GM20431 (cell line): Measurements from ENCODE around the gene RNPEPL1.

ENCODE experiments used
- in situ Hi-C: fragments of 300-500 bp; cut with MseI, MboI; formaldehyde crosslinking; loops from one replicate; pipeline ENCODE4 v1.15.0; 2020; ENCODE audit warnings: low sequenced_read_pairs; ENCODE audit not compliant: unreplicated experiment

The RNPEPL1 gene, protein sequence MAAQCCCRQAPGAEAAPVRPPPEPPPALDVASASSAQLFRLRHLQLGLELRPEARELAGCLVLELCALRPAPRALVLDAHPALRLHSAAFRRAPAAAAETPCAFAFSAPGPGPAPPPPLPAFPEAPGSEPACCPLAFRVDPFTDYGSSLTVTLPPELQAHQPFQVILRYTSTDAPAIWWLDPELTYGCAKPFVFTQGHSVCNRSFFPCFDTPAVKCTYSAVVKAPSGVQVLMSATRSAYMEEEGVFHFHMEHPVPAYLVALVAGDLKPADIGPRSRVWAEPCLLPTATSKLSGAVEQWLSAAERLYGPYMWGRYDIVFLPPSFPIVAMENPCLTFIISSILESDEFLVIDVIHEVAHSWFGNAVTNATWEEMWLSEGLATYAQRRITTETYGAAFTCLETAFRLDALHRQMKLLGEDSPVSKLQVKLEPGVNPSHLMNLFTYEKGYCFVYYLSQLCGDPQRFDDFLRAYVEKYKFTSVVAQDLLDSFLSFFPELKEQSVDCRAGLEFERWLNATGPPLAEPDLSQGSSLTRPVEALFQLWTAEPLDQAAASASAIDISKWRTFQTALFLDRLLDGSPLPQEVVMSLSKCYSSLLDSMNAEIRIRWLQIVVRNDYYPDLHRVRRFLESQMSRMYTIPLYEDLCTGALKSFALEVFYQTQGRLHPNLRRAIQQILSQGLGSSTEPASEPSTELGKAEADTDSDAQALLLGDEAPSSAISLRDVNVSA

DNA sequence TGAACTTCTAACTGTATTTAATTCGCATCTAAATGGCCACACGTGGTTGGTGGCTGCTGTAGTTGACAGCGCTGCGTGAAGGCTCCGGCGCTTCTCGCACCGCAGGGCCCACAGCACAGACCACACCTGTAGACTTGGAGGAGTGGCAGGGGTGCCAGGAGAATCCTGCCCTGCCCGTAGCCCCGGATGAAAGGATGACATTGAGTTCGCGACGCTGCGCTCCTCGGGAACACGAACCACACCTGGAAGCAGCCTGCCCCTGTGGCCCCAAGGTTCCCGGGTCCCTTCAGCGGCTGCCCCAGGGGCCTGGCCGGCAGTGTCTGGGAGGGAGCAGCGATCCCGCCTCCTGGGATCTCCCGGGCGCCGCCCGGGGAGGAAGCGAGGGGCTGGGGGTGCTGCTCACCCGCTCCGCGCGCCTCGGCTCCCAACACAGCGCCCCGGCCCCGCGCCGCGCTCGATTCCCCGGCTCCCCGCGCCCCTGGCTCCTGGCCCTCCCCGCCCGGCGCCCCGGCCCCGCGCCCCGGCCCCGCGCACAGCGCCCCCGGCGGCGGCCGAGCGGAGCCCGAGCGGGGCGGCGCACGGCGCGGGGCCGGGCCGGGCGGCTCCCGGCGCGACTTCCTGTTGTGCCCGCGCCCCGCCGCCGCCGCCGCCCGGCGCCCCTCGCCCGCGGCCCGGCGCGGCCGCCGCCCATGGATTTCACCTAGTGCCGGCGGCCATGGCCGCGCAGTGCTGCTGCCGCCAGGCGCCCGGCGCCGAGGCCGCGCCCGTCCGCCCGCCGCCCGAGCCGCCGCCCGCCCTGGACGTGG lies at the start of gene RNPEPL1:
TSS of gene RNPEPL1 (plus strand) at position 613 of the 806 bp plus-strand sequence. CDS start at position 716, 103 bp downstream.
- in situ Hi-C loops = no loop called here

DNA sequence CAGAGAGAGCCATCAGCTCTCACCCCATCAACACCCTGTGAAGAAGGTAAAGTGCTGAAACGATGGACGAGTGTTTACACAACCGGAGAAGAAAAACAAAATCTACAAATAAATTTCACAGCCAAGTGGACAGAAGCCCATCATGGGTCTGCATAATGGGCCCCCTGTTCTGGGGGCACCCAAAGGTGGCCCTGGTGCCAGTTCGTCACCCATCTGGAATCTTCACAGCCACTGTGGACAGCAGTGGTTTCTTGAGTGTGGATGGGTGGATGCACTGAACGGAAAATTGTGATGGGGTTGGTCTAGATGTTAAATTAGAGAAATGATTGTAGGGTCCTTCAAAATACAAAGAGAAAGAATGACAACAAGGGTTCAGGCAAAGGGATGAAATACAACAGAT lies 49.3 kb upstream of the RNPEPL1 start:
- in situ Hi-C loops = loop anchor here (25.0 kb wide), 1 partner anchor 193 kb away; no protein-coding TSS in a partner anchor

DNA sequence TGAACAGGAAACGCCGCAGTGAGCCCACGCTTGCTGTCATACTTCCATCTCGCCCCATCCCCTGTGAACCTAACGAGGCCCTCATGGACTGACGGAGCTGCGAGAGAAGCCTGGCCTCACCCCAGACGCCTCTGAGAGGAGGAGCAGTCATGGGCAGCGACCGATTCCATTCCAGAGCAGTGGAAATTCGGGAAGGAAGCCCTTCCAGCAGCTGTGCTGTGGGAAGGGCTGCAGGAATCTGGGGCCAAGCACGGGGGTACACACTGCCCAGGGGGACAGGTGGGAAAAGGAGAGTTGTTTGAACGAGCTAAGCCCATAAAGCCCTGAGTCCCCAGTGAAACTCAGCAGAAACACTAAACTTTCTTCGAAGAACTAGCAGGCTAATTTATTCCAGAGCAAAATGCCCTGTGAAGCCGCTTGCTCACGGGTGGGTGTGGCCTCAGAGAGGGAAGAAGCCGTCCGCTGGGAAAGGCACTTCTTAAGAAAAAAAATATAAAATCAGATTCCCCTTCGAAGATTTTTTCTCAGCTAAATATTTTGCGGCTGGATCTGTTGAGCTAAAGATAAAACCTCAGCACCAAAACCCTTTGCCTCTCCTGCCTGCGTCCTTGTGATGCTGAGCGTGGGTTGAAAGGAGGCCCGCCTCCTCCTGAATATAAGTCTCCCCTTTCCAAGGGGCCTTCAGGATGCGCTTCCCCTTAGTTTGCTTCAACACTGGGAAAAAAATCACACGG lies 48.7 kb upstream of the RNPEPL1 start:
- in situ Hi-C loops = loop anchor here (25.0 kb wide), 1 partner anchor 193 kb away; no protein-coding TSS in a partner anchor

DNA sequence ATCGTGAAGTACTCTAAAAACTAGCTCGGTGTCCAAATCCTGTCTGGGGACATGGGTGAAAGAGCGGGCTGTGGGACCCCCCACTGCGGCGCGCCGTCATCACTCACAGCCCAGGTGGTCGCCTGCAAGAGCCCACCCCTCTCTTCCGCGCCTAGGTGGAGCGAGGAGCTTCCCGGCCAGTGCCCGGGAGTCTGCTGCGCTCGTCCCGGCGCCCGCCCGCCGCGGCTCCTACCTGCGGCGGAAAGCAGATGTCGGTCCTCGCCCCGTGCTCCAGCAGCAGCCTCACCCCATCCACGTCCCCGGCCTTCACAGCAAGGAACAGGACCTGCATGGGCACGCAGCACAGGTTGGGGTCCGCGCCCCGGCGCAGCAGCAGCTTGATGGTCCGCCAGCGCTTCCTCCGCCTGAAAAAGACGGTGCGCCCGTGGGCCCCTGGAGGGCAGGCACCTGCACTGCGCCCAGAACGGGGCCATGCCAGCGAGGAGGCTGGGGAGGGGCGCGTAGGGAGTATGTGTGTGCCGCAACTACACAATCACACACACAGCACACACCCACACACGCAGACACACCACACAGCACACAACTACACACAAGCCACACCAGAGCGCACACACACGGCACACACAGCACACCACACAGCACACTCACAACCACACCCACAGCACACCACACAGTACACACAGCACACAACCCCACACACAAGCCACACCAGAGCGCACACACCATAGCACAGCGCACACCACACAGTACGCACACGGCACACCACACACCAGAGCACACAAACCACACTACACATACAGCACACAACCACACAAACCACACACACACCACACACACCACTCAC lies 47.9 kb upstream of the RNPEPL1 start:
- in situ Hi-C loops = loop anchor here (25.0 kb wide), 1 partner anchor 192 kb away; no protein-coding TSS in a partner anchor

DNA sequence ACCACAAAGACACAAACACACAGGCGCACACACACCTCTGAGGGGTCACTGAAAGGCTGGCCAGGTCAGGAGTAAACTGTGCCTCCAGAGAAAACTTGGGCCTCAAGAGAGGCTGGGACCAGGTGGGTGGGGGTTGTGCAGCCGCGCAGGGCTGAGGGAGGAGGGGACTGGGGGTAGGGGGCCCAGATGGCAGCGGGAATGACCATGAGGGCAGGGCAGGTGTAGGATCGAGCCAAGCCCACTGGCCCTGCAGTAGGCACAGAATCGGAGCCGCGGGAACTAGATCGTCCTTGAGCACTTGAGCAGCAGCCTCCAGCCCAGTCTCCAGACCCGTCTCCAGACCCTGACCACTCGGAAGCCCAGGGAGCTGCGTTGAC lies 47.3 kb upstream of the RNPEPL1 start:
- in situ Hi-C loops = loop anchor here (25.0 kb wide), 1 partner anchor 191 kb away; no protein-coding TSS in a partner anchor

DNA sequence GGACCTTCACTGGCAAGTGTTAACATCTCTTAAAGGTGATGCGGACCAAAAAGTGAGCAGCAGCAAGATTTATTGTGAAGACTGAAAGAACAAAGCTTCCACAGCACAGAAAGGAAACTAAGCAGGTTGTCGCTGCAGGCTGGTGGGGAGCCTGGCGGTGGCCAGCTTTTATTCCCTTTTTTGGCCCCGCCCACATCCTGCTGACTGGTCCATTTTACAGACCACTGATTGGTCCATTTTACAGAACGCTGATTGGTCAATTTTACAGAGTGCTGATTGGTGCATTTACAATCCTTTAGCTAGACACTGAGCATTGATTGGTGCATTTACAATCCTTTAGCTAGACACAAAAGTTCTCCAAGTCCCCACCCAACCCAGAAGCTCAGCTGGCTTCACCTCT lies 46.4 kb upstream of the RNPEPL1 start:
- in situ Hi-C loops = loop anchor here (25.0 kb wide), 1 partner anchor 190 kb away; no protein-coding TSS in a partner anchor

DNA sequence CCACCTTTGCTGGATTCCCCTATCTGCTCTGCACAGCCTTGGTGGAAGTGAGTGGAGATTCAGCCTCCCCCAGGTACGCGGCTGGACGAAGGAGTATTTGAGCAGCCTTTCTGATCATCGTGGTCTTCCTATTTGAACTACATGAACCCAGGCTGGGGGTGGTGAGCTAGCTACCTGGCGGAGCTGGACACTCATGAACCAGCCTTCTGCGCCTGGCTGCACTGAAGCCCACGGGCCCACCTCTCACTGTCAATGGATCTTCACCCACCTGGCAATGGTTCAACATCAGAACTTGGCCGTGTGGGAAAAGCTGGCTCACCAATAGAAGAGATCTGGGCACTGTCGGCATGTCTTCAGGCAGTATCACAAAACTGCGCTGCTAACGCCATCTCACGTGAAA lies 45.9 kb upstream of the RNPEPL1 start:
- in situ Hi-C loops = loop anchor here (25.0 kb wide), 1 partner anchor 190 kb away; no protein-coding TSS in a partner anchor

DNA sequence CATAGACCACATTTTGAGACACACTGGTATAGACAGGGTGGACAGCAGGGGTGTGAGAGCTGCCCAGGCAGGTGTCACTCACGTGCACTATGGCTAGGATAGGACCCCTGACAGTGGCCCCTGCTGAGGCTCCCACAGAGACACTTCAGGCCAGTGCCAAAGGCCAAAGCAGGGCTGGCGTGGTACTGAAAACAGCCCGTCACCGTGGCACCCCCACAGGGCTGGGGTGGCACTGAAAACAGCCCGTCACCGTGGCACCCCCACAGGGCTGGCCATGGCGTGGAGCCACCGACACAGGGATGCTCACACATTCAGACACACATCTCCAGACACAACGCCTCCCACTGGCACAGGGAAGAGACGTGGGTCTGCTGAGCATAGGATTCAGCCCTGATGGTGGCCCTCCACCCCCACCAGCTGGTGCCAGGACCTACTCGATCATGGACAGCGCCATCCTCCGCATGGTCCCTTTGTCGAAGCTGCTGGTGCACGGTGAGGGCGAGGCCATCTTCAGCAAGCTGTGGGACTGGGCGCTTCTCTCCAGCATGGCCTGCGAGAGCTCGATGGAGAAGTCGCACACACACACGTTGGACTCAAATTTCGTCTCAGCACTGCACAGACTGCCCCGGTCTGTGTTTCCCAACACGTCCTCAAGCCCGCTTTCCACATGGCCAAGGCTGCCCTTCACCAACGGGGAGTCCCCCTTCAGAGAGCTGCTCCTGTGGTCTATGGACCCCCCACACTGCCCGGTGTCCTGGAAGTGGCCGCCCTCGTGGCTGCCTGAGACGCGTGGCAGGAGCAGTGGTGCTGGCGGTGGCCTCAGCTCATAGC lies 44.6 kb upstream of the RNPEPL1 start:
- in situ Hi-C loops = loop anchor here (25.0 kb wide), 1 partner anchor 189 kb away; no protein-coding TSS in a partner anchor

DNA sequence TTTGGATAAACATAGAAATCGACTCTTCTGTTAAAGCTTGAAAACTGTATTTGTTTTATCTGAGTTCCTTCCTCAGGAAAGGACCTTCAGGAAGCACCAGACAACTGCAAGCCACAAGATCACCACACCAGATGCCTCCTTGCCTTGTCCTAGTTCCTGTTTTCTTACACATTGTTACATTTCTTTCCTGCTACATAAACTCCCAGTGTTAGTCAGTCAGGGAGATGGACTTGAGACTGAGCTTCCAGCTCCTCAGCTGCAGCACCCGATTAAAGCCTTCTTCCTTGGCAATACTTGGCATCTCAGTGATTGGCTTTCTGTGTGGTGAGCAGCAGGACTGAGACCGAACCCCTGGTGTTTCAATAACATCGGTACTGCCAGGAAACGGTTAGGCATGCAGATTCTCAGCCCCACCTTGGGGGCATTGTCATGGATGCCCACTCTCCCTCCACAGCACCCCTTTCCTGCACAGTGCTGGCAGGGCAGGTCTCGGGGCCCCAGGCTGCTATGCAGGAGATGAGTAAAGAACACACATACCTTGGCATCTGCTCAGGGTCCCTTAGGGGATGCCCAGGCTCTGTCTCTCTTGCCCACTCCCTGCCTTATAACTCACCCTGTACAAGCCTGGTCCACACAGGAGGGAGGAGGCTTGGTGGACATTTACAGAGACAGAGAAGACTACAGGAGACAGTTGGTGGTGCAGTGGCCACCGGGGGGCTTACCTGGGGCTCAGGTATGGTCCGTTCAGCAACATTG lies 43.1 kb upstream of the RNPEPL1 start:
- in situ Hi-C loops = loop anchor here (25.0 kb wide), 1 partner anchor 187 kb away; no protein-coding TSS in a partner anchor

DNA sequence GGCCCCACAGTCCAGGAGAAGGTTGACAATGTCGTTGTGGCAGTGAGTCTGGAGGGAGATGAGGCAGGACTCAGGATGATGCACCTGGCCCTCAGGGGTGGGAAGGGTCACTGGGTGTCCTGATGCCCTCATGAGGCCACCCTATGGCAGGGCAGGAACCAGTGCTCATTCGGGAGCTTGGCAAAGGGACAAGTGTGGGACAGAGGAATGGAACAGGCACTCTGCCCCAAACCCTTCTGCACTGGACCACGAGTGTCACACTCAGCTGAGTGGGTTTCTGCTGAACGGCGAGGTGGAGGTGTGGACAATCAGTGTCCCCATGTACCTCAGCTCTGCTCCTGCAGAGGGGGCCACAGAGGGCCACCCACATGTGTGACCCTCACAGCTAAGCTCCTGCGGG lies 42.5 kb upstream of the RNPEPL1 start:
- in situ Hi-C loops = no loop called here

DNA sequence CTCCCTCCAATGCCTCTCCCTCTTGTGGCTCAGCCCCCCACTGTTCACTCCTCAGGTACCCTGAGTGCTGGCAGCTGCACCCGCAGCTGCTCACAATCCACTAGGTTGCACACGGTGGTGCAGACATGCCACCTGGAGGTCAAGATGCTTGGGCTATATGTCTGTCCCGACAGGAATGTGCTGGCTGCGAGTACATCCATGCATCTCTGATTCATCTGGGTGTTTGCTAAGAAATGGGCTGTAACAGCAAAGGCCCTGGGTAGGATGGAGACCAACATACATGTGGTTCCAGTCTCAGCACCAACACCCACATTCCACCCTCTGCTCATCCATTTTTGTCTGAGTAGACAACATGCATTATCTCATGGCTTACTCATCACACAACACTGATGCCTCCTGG lies 41.8 kb upstream of the RNPEPL1 start:
- in situ Hi-C loops = no loop called here

DNA sequence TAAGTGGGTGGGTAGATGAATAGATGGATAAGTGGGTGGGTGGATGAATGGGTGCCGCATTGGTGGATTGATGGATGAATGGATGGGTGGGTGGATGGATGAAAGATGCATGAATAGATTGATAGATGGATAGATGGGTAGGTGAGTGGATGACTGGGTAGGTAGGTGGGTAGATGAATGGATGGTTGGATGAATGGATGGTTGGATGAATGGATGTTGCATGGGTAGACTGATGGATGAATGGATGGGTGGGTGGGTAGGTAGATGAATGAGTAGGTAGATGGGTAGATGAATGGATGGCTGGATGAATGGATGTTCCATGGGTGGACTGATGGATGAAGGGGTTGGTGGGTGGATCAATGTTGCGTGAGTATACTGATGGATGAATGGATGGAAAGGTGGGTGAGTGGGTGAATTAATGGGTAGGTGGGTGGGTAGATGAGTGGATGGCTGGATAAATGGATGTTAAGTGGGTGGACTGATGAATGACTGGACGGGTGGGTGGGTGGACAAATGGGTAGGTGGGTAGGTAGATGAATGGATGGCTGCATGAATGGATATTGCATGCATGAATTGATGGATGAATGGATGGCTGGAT lies 41.0 kb upstream of the RNPEPL1 start:
- in situ Hi-C loops = no loop called here

DNA sequence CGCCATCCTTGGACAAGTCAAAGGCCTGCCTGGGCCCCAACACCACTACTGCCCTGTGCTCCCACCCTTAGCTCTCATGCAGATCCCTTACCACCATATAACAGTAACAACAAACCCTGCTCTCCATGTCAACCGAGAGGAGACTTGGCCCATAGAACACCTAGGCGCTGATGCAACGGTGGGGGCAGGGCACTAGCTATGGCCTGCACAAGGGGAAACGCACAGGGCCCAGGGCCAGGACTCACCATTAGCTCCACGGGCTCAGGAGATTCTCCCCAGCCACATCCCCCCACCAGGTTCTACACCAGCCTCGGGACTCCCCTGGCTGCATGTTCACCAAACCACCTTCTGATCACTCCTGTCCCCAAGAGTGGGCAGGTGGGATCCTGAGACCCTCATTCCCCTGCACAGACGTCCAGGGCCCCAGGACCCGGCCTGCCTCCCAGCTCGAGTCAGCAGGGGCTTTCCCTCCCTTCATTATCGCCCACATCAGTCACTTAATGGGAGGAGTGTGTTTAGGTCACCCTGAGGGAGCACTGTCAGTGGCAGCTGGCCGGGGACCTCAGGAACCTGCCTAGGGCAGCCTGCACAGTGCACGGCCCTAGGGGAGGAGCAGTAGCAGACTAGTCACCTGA lies 39.8 kb upstream of the RNPEPL1 start:
- in situ Hi-C loops = no loop called here

DNA sequence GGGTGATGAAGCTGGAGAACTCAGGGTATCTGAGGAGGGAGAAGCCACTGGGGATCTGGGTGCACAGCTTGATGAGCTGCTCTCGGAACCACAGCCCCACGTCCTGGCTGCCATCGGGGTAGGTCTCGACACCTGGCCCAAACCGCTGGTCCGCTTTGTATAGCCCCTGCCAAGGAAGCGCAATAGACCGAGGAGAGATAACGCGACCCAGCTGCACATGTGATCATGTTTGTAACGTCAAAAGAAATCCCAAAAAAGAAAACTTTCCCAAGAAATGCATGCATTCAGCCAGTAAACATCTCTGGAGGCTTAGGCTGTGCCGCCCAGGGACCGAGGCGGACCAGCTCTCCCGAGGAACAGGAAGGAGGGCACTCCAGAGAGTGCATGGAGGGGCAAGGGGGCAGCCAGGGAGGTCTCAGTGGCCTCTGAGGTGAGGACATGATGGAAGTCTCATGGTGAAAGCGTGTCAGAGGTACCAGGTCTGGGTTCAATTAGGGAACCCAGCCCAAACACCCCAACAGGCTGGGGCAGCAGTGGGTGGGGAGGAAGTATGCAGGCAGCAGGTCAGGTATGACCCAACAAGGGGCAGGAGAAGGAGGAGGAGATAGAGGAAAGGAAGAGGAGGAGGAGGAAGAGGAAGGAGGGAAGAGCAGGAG lies 38.8 kb upstream of the RNPEPL1 start:
- in situ Hi-C loops = no loop called here

DNA sequence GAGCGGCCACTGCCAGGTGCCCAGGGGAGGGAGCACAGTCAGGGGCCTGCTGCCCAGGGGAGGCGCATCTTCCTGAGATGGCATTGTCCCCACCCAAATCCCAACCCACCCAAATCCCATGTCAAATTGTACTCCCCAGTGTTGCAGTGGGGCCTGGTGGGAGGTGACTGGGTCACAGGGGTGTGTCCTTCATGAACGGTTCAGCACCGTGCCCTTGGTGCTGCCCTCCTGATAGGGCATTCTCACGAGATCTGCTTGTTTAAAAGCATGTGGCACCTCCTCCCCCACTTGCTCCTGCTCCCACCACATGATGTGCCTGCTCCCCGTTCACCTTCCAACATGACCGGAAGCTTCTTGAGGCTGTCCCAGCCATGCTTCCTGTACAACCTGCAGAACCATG lies 38.1 kb upstream of the RNPEPL1 start:
- in situ Hi-C loops = no loop called here

DNA sequence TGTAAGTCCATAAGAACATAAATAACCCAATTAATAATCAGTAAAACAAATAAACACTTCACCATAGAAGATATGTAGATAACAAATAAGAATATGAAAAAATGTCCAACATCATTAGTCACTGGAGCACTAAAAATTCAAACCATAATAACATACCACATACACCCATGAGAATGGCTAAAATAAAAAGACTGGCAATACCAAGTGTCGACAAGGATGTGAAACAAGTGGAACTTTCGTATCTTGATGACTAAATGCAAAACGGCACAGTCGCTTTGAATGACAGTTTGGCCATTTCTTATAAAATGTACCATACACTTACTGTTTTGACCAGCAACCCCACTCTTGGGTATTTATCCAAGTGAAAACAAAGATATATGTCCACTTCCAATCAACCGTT lies 37.2 kb upstream of the RNPEPL1 start:
- in situ Hi-C loops = no loop called here
